Measurements from ENCODE around the gene SLC25A39.
"Not testable (repeated sequence)": the region's sequence is repeated elsewhere in the genome, so short reads cannot be mapped to it uniquely, and the experiment has no call there.

The SLC25A39 gene

DNA sequence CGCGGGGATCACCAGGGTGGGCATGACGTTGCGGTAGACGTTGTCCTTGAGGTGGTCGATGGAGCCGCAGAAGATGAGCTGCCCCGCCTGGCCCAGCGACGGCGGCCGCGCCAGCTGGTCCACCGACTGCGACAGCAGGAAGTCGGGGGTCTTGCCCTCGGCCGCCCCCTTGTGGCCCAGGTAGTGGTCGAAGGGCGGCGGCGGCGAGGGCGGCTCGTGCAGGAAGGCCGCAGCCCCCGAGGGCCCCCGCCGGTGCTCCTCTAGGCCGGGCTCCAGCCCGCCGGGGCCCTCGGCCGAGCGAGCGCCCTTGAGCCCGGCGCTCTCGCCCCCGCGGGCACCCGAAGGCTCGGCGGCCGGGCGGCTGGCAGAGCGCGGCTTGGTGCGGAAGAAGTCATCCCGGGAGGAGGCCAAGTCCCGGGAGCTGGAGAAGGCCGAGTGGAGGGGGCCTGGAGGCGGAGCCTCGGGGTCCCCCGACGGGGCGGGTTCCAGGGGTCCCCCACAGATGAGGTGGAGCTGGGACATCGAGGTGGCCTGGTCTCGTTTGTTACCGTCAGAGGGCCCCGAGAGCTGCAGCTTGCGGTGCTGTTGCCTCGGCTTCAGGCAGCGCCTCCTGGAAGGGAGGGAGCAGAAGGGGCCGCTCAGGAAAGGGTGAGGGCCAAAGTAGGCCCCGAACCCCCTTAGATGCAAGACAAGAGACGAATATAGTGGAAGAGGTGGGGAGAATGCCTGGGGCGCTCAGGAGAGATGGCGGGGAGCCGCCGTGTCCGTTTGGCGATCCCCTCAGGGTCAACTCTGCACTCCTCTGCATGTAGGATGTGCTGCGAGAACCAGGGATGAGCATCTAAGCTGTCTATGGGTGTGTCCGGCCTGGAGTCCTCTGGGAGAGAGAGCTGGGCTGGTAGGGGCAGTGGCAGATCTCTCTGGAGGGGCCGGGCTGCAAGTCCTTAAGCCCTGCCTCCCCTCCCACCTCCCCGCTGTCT lies 30.2 kb upstream of the SLC25A39 start:
- no peak for DNase-seq (ENCODE audit: low spot score)

DNA sequence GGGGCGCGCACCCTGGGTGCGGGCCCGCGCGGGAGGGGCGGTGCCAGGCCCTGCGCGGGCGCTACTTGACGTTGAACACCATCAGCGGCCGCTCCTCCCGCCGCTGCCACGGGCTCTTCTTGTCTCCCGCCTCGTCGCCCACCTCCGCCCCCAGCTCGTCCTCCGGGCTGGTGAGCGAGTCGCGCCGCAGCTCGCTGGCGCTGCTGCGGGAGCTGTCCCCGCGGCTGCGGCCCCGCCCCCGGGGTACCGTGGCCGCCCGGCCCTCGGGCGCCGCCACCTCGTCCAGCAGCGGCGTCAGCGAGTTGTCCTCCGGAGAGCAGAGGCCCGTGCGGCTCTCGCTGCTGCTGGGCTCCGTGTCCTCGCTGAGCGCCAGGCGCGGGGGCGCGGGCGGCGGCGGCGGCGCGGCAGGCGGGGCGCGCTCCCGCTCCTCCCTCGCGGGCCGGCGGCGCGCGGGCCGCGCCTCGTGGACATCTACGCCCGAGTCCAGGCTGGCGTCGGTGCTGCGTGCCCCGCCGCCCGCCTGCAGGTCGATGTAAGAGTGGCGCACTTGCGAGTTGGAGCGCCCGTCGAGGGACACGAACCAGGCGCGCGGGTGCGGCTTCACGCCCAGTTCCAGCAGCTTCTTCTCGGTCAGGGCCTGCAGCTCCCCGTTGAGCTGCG lies 29.2 kb upstream of the SLC25A39 start:
- no peak for DNase-seq (ENCODE audit: low spot score)

DNA sequence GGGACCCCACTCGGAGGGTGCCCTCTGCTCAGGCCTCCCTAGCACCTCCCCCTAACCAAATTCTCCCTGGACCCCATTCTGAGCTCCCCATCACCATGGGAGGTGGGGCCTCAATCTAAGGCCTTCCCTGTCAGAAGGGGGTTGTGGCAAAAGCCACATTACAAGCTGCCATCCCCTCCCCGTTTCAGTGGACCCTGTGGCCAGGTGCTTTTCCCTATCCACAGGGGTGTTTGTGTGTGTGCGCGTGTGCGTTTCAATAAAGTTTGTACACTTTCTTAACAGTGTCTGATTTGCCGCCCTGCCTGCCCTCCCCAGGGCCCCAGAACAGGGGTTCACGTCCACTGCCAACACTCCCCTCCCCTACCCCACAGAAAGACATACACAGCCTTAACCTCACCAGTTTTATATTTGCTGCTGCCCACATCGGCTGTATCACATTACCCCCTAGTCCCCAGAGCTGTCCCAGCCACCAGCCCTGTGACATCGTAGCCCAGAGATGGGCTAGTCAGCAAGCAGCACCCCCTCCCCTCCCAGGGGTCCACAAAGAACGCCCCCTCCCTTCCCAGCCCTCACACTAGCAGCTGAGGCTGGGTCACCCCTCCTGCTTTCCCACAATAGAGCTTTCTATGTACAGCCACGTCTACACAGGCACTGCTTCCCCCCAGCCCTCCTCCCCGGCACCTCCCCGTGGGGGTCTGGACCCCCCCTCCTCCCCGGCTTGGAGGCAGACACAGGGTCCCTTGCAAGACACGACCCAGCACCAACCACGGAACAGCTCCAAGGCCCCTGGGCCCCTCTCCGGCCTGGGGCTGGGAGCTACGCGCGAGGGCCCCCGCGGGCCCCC lies 28.4 kb upstream of the SLC25A39 start:
- no peak for DNase-seq (ENCODE audit: low spot score)

DNA sequence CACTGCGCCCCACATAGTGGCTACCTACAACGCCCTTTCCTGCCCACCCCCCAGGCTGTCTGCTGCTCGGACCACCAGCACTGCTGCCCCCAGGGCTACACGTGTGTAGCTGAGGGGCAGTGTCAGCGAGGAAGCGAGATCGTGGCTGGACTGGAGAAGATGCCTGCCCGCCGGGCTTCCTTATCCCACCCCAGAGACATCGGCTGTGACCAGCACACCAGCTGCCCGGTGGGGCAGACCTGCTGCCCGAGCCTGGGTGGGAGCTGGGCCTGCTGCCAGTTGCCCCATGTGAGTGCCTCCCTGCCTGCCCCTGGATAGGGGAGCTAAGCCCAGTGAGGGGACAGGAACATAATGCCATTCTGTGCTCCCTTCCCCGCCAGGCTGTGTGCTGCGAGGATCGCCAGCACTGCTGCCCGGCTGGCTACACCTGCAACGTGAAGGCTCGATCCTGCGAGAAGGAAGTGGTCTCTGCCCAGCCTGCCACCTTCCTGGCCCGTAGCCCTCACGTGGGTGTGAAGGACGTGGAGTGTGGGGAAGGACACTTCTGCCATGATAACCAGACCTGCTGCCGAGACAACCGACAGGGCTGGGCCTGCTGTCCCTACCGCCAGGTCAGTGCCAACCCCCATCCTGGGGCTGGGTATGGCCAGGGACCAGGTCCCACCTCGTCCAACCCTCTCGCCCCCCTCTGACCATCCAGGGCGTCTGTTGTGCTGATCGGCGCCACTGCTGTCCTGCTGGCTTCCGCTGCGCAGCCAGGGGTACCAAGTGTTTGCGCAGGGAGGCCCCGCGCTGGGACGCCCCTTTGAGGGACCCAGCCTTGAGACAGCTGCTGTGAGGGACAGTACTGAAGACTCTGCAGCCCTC lies 27.6 kb upstream of the SLC25A39 start:
- no peak for DNase-seq (ENCODE audit: low spot score)

GRCh38 chr17:44351464-44351863 lies 26.8 kb upstream of the SLC25A39 start:
- no peak for DNase-seq (ENCODE audit: low spot score)

GRCh38 chr17:44350733-44351226 lies 26.2 kb upstream of the SLC25A39 start:
- peak; percentile 88 for DNase-seq (ENCODE audit: low spot score)

- DNase-seq (ENCODE audit: low spot score): no peak
Measured at GRCh38 chr17:44349553-44350070, 25.0 kb upstream of the SLC25A39 start.

GRCh38 chr17:44348988-44349364 lies 24.4 kb upstream of the SLC25A39 start:
- no peak for DNase-seq (ENCODE audit: low spot score)

DNA sequence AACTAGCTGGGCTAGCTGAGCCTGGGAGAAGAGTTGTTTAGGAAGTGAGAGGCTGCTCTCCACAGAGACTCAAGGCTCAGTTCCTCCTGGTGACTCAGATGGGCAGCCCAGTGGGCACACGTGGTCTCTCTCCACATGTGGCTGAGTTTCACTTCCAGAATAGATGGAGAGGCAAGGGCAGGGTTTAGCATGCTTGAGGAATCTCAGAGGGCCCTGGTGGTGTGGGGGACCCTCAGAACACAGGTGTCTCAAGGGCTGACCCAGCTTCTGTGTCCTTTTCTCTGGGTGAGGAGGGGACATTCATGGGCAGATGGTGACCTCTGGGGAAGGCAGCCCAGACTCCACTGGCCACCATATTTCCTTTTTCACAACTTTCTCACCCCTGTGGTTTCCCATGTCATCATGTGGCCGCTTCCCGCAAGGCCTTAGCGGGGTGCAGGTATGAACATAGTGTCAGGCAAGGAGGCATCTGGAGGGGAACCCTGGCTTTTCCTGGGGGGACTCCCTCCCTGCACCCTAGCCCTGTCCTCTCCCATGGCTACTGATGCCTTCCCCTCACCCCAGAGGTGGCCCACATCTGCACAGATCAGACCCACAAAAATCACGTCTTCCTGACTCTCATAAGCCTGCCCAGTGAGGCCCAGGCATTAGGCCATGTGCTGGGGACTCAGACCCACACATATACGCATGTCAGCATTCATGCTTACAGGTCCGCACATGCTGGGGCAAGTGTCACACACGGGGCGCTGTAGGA lies 23.8 kb upstream of the SLC25A39 start:
- peak; percentile 73 for DNase-seq (ENCODE audit: low spot score)

GRCh38 chr17:44347206-44348055 lies 22.8 kb upstream of the SLC25A39 start:
- DNase-seq (ENCODE audit: low spot score): not testable (repeated sequence)

DNA sequence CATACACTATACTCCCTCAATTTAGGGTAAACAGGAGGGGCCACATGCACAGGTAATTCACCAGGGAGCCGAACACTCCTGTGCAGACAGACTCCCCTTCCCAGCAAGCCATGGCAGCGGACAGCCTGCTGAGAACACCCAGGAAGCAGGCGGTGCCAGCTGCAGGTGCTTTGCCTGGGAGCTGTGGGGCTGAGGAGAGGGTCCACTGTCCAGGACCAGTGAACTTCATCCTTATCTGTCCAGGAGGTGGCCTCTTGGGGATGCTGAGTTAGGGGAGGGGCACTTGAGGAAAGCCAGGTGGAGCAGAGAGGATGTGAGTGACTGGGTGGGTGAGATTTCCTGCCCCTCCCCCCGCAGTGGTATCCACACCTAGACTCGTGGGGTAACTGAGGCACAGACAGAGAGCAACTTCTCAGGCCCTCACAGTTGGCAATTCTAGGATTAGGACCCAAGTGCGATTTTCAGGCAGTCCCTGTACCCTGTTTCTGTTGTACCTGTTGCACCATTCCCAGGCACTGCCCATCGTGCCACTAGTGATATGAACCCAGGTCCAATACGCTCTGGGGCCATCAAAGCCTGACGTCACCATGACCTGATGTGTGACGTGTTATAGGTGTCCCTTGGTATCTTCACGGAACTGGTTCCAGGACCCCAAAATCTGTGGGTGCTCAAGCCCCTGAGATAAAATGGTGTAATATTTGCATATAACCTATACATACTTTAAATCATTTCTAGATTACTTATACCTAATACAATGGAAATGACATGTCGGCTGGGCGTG lies 21.6 kb upstream of the SLC25A39 start:
- no peak for DNase-seq (ENCODE audit: low spot score)

DNA sequence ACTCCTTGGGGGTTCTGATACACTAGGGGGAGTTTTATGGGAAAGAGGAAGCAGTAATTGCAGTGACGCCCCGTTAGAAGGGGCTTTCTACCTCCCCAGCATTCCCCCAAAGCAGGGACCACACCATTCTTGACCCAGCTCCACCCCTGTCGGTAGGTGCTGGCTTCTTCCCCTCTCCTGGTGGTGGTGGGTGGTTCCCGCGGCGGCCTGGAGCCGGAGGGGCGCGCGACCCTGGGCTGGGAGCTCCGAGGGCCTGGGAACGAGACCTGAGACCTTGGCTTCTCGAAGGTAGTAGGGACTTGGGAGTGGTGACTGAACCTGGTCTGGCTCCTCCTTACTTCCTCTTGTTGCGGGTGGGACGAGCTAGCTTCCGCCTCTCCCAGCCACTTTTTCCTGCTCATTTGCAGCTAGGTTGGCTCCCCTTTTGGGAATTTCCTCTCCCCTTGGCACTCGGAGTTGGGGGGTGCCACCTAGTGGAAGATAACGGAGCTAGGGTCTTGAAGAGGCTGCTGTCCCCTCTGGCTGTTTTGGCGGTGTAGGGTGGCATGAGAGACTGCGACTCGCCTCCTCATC lies 20.9 kb upstream of the SLC25A39 start:
- peak; percentile 68 for DNase-seq (ENCODE audit: low spot score)

- DNase-seq (ENCODE audit: low spot score): peak; percentile 99
Measured at GRCh38 chr17:44344939-44345453, 20.4 kb upstream of the SLC25A39 start, which contains the start of gene GRN. Gene GRN, plus strand, starts transcription at chr17:44345302. Its CDS starts 3,863 bp downstream, at chr17:44349165.

DNA sequence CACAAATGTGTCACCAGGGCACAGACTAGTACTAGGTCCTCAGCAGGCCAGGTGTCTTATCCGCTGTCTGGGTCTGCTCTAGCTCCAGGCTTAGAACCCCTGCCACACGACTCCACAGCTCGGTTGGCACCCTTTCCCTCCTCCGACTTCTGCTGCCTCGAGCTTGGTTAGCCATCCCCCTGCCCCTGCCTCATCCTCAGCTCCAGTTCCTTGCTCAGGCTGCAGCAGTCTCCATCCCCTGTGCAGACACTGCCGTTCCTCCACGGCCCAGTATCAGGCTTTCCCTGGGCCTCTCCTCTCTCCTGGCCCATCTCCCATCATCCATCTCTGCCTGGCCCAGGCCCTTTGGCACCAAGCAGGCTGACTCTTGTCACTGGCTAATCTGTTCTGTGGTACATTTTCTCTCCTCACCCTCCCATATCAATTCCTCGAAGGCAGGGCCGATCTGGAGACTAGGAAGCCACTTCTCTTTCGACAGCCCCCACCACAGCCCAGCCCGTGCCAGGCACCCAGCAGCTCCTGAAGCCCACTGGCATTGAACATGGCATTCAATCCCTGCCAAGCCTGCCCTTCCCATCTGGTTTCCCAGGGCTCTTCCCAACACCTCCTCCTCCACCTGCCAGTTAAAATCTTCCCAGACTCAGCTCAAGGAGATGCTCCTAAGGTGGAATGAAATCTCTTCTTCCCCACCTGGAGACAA lies 19.0 kb upstream of the SLC25A39 start:
- no peak for DNase-seq (ENCODE audit: low spot score)

- DNase-seq (ENCODE audit: low spot score): not testable (repeated sequence)
Measured at GRCh38 chr17:44340553-44340952, 15.9 kb upstream of the SLC25A39 start.

GRCh38 chr17:44338702-44339101 lies 14.1 kb upstream of the SLC25A39 start:
- no peak for DNase-seq (ENCODE audit: low spot score)

GRCh38 chr17:44335968-44336367 lies 11.3 kb upstream of the SLC25A39 start:
- DNase-seq (ENCODE audit: low spot score): no peak
